Effector CD4-positive, alpha-beta T cell (primary cell): ENCODE measurements around the gene MYO9A.

Experiments
- DNase-seq: peaks from one replicate; pipeline ENCODE4 v3.0.0-alpha.2; 2020

Gene MYO9A

GRCh38 chr15:71779073-71779797, 338.7 kb downstream of the MYO9A start:
- DNase-seq = no peak

DNA sequence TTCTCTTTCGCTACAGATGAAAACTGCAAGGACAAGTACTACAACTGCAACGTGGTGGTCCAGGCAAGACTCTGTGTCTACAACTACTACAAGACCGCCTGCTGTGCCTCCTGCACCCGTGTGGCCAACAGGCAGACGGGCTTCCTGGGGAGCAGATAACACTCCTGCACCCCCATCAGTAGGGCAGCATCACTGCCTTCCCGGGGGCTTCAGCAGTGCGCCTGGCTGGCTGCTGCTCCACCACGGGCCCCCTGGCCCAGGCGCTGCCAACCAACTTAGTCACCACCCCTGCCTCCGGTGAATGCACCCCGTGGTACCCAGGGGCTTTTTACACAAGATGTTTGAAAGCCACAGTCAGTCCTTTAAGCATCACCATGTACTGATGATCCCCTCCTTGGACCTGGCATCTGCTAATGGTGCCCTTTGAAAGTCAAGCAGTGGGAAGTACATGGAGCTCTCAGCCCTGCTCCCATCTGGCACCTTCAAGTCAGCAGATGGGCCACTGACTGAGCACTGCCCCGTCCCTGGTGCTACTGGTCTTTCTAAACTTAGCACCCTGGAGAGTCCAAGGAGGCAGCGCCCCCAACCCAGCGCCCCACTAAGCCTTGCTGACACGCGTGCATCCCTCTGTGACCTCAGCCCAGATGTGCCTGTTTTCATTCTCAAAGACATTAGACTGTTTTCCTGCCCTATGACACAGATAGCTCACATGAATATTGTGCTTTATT, 340.6 kb downstream of the MYO9A start:
- no peak for DNase-seq

GRCh38 chr15:71776304-71776703, 341.6 kb downstream of the MYO9A start:
- DNase-seq = no peak

DNA sequence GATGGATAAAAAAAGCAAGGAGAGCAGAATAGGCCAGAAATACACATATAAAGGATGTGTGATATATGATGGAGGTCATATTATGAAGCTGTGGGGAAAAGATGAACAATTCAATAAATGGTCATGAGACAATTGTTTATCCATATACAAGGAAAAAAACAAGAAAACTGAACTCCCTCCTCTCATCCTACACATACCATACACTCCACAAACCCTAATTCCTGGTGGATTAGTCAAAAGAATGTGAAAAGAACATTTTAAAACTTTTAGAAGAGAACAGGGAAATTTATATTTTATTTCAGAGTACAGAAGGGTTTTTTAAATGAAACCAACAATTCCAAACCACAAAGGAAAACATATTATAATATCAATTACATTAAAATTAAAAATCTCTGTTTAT, 342.1 kb downstream of the MYO9A start:
- no peak for DNase-seq

GRCh38 chr15:71773206-71773859, 344.6 kb downstream of the MYO9A start:
- DNase-seq = no peak
